IPS DF 4.7 (cell line): ENCODE measurements around the gene GPR139.

Source experiments
- DNase-seq: peaks from one replicate; pipeline ENCODE4 v3.0.0-alpha.2; 2013; ENCODE audit warnings: low spot score; ENCODE audit errors: extremely low read depth

Gene GPR139

DNA sequence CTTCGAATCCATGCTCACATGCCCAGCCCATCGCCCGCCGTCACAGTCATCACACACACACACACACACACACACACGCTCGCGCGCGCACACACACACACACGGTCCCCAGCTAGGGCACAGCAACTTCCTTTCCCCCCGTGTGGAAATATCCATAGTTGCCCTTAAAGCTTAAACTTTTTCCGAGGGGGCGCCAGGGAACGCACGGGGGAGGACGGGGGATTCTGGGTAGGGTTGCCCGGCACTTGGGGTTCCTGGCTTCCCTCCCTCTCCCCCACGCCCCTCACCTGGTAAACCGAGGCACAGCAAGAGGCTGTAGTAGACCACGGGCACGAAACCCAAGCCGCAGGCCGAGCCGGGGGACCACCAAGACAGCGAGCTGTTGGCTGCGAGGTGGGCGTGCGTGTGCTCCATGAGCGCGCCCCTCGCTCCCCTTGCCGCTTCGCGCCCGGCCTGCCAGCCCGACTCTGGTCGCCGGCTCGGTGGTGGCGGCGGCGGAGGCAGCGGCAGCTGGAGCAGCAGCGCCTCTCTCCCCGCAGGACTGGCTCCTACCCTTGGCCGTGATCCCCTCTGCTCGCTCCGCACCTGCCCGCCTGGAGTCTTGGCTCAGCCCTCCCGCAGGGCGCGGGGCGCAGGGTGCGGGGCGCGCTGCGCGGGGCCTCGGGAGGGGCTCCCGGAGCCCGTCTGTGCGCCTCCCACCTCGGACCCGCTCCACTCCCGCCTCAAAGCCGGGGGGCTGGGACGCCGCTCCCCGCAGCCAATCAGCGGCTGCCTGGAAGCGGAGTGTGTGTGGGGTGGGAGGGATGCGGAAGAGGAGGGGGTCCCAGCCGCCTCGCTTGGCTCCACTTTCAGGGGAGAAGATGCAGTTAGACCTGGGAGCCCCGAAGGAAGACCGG lies at the start of gene GPR139:
TSS of gene GPR139 (minus strand) at position 688 of the 896 bp plus-strand sequence. CDS start at position 414, 274 bp downstream.
- no peak for DNase-seq

GRCh38 chr16:20122011-20122410 lies 48.3 kb upstream of the GPR139 start:
- no peak for DNase-seq

DNA sequence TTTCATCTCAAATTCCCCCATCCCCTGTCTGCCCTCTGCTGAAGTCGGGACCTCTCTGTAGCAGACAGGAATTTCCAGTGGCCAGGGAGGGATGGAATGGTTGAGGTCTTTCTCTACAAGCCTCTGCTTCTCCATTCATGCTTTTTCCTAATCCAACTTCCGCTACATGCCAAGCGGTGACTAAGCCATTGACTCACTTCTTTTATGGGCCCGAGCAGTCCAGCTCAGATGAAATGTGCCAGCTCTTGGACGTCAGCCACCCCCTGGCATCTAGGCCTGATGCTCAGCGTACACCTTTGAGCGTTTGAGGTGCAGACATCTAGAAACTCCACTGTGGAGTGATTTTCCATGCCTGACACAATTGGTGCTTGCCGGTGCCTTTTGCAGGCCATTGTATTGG lies 40.7 kb upstream of the GPR139 start:
- DNase-seq: no peak

DNA sequence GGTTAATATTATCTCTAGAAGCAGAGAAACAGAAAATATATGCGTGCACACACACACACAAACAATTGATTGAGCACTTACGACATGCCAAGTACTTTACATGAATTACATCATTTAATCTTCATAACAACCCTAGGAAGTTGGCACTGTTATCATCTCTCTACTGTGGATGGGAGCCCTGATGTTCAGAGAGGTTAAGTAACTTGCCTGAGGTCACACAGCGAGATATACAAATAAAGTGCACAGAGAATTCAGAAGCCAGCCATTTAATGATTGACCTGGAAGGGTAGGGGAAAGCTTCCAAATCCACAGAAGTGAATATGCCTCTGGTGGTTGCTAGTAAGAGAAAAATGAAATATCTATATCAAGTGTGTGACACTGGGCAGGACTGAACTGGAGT lies 37.5 kb upstream of the GPR139 start:
- DNase-seq: no peak

GRCh38 chr16:20107083-20107482 lies 33.4 kb upstream of the GPR139 start:
- no peak for DNase-seq

DNA sequence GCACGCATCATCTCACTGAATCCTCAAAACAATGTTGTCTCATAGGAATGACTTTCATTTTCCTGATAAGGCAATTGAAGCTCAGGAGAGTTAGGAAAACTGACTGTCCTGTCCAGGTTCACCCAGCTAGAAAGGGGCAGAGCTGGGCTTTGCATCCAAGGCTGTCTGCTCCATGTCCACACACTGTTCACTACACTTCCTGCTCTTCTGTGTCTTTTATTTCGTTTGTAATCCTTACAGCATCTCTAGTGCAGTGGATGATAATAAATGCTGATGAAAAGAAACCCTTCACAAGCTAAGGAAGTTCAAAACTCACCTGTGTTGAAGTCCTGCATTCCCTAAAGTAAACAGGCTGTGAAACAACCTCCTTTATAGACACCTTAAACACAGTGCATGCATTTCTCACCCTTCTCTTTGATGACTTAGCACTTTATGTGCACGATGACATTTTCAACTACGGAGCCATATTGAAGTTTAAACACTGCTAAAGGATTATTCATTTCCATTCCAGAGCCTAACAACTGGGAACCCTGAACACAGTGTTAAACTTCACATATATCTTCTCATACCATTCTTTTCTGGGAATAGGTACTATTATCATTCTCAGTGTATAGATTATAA lies 31.0 kb upstream of the GPR139 start:
- DNase-seq: no peak

DNA sequence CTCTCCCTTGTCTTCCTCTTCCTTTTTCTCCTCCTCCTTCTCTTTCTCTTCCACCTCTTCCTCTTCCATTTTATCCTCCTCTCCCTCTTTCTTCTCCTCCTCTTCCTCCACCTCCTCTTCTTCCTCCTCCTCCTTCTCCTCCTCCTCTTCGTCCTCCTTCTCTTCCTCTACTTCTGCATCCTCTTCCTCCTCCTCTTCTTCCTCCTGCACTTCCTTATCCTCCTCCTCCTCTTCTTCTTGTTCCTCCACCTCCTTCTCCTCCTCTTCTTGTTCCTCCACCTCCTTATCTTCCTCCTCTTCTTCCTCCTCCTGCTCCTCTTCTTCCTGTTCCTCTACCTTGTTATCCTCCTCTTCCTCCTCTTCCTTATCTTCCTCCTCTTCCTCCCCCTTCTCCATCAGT lies 28.8 kb upstream of the GPR139 start:
- DNase-seq: no peak

GRCh38 chr16:20102021-20102420 lies 28.3 kb upstream of the GPR139 start:
- no peak for DNase-seq

DNA sequence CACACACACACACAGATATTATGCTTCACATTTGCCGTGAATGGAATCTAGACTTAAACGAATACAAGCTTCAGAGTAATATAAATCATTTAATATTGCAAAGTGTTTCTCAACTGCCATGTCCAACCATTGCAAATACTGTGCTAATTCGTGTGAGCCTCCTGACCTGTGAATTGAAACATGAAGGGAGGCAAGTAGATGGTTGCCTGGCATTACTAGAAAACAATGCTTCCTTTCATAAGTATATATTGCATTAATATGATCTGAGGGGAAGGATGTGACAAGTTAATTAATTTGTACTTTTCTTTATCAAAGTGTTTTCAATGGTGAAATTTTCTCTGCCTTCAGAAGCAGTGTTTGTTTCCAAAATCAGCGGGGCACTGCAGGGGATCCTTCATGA lies 25.7 kb upstream of the GPR139 start:
- DNase-seq: no peak

DNA sequence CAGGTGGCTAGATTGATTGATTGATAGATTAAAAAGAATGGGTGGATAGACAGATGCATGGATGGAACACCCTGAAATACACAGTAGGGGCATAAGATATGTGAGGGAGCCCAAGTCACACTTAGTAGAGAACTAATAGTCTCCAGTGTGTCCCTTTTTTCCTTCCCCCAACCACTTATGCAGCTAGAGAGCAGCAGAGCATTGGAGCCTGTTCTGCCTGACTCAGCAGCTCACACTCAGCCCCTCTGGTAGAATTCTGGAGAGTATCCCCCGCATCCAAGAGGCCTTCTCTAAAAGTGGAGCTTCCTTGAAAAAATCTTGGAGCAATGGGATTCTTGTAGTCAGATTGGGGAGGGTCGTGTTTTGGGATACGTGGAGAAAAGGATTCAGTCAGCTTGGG lies 20.5 kb upstream of the GPR139 start:
- DNase-seq: no peak

DNA sequence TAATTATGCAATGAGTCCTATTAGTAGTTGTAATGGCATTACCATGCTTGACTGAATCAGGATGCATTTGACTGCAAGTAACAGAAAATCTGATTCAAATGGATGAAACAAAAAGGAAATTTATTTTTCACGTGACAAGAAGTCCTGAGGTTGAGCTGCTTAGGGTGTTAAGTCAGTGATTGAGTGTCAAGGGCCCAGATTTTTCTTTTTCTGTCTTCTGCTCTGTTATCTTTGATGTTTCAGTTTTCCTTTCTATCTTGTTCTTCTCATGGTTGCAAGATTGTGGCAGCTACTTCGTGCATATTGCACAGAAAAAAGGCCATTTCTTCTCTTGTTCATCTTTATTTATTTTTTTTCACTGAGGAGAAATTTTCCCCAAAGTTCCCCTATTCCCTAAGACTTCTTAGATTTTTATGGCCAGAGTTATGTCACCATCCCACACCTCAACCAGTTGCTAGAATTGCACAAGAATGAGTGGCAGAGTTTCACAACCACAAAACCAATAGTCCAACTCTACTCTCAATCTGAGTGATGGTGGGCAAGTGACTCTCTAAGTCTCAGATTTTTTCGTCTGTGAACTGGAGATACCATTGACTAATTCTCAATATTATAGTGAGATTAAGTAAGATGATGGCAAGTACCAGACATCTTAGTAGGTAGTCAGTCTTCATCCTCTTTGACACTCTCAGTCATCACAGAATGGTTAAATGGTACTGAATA lies 15.7 kb upstream of the GPR139 start:
- DNase-seq: no peak

DNA sequence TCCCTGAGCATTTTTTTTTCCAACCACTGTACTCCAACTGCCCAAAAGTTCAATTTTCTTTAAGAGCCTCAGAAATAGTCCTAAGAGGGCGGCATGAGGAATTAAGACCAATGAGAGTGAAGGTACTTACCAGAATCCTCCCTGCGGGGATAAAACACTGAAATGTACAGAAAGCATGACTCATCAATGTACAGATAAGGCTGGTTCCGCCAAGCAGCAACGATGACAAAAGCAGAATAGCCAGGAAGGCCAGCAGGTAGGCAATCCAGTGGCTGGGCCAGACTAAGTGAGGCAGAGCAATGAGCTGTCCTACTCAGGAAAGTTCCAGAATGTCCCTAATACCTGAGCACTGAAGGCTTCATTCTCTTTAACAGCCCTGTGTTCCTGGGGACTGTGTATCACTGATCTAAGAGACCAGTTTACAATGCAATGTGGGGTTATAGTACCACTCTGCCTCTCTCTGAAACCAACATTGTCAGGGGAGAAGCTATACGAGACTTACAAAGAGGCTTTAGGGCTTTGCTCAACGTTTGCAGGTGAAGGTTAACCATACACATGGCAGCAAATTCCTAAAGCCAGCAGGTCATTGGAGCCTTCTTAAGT lies 11.0 kb upstream of the GPR139 start:
- DNase-seq: no peak

DNA sequence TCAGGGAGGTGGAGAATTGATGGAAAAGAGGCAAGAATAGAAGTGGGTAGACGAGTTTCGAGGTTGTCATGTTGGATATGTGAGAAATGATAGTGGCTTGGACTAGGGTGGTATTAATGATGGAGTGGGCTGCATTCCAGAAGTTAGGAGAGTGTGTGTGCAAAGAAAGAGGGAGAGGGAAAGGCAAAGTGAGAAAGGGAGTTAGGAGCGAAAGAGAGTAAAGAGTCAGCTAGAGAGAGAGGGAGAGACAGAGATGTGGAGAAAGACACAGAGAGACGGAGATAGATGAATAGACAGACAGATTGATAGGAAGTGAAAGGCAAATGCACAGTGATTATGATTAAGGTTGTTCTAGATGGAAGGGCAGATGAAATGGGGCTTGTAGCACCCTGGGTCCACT lies 5.4 kb upstream of the GPR139 start:
- DNase-seq: no peak

GRCh38 chr16:20075243-20075642 lies 1.6 kb upstream of the GPR139 start:
- DNase-seq: no peak

- no peak for DNase-seq
Measured at GRCh38 chr16:20074099-20074991, 655 bp upstream of the GPR139 start.

GRCh38 chr16:20072874-20073202 lies 852 bp downstream of the GPR139 start:
- DNase-seq: no peak

GRCh38 chr16:20072146-20072873 lies 1.4 kb downstream of the GPR139 start:
- DNase-seq: no peak

GRCh38 chr16:20064931-20065330 lies 8.8 kb downstream of the GPR139 start:
- no peak for DNase-seq

- DNase-seq: no peak
Measured at GRCh38 chr16:20064520-20064919, 9.2 kb downstream of the GPR139 start.

- DNase-seq: no peak
Measured at GRCh38 chr16:20061132-20061531, 12.6 kb downstream of the GPR139 start.
